Retina (tissue), 1 donor: ENCODE results near the gene SCFD2.
"Not testable (repeated sequence)": the region's sequence is repeated elsewhere in the genome, so short reads cannot be mapped to it uniquely, and the experiment has no call there.

Source experiments
- DNase-seq: peaks from one replicate; pipeline ENCODE4 v3.0.0-alpha.2; 2016

Gene SCFD2

DNA sequence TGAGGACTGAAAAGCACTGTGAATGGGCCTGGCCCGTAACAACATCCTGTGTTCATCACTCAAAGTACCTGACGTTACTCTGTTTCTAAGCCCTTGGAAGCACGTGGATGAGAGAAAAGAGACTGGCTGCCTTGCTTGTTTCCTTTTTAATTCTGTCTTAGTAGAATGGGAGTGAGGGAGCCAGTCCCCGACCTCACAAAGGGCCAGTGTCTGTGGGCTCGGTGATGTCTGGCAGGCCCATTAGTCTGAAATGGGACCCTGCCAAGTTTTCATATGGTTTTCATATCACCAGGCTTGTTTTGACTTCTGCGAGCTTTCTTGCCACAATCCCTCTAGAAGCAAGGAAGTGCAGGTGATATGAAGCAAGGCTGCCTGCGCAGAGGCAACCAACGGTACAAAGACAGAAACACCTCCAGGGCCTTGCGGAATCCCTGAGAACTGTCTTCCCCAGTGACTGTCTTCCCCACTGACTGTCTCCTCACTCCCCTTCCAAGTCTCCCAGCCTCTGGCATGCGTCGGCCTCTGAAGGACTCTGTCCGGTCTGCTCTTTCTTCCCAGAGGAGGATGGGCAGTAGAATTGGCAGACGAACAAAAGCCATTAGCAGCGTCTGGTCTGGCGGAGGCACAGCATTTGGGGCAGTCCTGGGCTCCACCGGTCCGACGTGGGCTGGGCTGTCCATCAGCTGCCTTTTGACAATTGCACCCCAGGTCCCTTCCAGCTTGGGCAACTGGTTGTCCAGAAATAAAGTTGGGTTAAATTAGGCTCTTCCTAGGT, 524.0 kb downstream of the SCFD2 start:
- DNase-seq, result no peak

DNA sequence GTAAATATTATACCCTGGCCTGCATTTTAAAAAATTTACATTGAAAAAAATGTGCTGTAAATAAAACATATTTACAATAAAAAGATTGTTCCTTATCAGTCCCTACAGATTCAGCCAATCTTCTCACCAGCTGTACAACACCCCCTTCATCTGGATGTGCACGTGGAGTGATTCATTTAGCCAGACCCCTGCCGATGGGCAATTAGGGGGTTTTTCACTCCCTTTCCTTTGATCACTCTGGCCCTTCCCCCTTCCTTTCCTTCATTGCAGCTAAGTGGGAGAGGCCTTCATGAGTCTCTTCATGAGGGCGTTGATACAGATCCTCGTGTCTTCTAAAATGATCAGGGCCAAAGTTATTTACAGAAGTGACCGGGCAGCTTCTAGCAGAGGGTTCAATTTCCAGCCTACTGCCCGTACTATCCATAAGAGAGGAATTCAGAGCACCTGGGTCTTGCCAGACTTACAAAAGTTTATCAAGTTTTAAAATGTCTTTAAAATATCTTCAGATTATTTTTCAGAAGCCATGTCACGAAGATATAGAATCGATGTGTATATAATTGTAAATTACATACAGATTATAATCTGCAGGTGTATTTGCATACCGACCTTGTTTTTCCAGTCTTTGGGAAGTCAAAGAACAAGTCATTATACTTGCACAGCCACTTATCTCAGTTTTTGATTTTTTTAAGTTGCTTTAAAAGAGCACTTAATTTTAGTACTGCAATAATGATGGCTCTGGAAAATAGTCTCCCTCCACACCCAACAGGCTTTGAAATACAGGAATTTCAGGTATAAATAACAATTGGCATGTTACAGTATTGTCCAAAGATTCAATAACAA, 525.1 kb downstream of the SCFD2 start:
- no peak for DNase-seq

DNA sequence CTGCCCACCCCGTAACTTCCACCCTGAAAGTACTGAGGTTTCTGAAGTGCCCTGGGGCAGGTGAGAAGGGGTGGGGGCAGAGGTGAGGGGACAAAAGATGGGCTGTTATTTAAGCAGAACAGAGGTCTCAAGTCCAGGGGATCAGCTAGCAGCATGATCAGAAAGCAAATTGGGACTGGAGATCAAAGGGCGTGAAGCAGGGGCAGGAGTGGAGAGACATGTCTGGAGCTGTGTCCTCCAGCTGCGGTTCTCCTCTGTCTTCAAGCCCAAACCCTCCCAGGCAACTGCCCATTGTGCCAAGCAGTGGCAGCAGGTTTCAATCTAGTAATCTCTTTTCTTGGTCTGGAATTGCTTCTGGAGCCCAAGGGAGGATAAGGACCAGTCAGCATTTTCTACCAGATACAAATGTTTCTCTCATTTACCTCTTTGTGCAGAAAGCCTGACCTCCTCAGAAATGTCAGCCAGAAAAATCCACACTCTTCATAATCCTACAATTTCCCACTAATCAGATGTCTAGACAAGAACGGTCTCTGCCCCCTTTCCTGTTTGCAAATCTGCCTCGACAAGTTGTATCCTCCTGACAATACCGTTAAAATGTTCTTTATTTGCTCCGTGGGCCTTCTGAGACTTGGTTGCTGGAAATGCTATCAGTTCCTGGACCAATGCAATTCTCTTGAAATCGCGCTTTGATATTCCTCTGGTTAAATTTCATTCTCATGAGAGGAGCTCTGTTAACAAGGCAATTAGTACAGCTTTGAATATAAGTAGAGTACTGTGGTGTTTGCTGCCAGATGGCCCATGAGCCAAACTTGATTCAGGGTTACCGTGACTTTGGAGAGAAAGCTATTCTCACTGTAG, 526.9 kb downstream of the SCFD2 start:
- DNase-seq, result no peak

DNA sequence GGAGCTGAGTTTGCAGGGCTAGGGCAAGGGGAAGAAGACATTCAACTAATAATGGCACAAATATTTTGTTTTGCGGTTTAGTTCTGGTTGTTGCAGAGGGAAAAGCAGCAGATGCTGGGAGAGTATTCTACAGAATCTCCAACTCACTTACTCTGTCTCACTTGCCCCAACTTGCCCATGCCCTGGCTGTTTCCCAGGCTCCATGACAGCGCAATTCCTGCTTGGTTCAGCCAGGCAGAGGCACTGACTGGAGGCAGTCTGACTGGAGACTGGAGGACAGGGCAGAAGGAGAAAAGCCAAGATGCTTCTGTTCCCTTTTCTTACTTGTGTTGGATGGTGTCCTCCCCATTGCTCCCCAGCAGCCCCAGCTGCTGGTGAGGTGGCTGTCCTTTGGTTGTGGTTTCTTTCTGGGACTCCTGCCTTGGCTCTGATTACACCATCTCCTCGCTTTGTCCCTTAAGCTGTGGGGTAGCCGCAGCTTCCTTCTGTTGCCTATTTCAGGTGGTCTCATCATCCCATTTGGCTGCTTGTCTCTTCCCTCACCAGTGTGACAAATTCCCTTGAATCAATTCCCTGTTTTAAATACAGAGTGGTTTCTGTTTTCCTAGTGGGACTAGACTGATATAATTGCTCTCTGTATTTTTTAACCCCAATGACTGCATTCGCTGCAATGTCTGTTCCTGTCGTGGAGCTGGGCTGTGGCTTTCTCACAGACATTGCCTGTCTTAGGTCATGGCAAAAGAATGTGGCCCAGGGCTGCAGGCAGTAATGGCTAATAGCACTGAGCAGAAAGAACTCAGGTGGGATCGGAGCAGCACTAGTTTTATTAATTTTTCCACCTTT, 527.9 kb downstream of the SCFD2 start:
- no peak for DNase-seq

DNA sequence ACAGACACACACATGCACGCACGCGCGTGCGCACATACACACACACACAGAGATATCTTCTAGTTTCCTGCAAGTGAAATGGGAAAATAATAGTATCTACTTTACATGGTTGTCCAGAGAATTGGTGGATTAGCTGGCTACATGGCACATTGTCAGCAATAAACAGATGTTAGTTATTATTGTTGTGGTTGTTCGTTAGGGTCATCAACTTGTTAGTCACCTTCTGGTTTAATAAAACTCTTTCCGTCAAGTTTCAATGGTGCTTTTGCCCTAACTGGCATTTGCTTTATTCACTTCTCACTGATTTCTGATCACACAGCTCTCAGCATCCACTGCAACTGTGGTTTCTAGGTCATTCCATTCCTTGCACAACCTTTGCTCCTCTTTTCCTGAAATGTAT, 529.2 kb downstream of the SCFD2 start:
- DNase-seq, result no peak

DNA sequence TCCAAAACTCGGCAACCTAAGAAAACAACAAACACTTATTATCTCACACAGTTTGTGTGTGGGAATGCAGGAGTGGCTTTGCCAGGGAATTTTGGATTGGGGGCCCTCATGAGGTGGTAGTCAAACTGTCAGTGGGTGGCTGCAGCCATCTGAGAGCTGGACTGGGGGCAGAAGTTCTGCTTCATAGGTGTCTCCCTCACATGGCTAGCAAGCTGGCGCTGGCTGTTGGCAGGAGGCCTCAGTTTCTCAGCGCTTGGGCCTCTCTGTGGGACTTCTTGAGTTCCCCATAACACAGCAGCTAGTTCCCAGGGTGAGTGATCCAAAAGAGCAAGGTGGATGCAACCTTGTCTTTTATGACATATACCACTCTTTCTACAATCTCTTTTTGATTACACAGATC, 529.7 kb downstream of the SCFD2 start:
- DNase-seq, result no peak

DNA sequence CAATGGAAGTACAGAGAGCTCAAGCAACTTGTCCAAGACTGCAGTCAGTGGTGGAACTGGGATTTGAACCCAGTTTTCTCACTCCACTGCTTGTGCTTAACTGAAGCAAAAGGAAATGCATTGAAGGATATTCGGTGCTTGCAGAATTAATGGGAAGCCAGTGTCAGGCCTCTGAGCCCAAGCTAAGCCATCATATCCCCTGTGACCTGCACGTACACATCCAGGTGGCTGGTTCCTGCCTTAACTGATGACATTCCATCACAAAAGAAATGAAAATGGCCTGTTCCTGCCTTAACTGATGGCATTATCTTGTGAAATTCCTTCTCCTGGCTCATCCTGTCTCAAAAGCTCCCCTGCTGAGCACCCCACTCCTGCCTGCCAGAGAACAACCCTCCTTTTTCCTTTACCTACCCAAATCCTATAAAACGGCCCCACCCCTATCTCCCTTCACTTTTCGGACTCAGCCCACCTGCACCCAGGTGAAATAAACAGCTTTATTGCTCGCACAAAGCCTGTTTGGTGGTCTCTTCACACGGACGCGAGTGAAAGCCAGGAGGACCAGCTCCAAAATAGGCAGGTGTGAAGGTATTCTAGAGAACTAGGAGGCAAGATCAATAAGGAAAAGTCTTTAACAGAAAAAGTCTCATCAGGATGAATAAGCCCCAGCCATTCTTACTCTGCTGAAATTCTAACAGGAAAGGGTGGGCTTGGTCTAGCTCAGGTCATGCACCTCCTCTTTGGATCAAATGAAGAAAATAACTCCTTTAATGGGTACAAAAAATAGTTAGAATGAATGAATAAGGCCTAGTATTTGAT, 531.0 kb downstream of the SCFD2 start:
- not testable (repeated sequence) for DNase-seq

DNA sequence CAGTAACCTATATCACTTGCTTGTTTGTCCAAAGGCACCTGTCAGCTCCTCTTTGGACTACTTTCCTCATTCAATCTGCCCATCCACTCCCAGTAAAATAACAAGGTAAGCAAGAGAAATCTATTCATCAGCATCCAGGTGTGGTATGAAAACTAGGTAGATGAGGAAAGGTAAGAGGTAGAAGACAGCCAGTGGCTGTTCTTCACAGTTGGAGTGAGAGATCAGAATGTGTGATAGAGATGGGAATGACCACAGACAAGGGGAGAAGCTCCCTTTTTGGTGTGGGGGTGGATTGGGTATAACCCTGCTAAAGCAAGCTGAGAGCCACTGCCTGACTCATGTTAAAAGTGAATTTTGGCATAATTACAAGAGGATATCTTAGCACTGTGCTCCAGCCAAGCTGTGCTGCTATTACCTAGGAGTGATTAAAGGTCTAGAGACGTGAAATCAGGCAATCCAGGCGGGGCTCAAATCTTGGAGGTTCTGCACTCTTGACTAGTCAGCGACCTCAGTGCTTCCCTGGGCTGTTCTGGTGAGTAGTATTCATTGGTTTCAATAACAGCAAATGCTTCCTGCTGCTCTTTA, 531.8 kb downstream of the SCFD2 start:
- DNase-seq, result no peak

DNA sequence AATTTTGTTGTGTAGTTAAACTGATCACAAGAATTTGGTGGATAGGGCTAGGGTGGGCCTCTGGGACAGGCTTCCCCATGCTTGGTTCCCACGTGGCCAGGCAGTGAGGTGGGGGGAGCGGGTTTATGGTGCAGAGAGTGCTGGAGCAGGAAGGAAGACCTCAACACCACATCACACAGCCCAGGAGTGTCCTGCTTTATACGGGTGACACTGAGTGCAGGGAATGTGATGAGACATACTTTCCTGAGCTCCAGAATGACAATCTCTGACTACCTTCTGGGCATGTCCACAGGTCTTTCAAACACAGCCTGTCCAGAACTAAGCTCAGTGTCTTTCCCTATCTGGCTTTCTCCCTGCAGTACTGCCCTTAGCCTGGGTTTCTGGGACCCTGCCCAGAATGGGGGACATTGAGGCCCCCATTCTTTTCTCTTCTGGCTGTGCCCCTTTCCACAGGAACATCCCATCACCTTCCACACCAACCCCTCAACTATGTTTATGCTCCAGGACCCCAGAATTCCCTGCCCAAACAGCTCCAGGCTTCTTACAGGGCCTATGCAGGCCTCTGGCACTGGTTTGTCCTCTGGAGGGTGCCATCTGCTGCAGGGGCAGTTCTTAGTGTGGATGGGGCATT, 540.3 kb downstream of the SCFD2 start:
- no peak for DNase-seq

DNA sequence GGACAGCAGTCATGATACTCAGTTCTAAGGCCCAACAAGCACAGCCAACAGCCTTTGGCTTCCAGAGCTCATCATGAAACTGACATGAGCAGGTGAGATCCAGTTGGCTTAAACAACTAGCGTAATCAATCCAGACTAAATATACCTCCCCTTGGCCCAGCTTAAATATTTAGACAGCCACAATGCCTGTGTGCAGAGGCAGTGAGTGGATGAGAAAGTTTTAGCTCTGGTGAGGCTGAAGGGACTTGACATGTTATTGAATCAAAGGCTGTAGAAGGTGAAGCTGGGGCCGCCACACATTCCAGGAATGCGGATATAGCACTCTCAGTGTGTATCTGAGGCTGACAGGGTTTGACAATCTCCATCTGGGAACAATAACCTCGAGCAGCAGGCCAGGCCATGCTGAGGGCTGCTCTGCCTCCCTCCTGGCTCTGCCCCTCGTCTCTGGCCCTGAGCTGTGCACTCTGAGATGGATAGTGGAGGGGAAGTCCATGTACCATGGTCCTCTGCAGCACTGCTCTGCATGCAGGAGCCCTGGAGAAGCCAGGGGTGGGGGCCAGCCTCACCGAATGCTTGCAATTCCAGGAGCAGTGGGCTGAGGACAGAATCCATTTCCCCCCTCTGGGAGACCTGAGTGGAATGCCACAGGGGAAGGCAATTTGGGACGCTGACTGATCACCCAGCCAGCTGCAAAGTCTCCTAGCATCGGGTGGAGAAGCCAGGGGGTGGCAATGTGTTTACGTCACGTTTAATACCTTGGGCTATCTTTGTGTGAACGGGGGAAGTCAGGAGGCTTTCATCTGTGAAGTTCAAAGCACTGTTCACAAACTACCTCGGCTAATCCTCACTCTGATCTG, 541.0 kb downstream of the SCFD2 start:
- peak; percentile 90 for DNase-seq

DNA sequence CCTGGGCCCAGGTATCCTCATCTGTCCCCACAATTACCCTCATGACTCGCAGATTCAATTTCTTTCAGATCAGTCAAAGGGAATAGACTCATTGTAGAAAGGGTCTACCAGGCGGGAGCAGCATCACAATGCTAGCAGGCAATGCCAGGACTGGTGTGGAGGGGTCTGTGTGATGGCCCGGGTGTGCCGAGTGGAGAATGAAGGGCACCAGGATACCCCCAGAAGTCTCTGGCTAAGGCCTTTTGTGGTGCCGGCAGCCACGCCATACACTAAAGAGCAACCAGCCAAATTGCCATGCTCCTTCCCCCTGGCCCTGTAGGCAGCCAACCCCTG, 541.6 kb downstream of the SCFD2 start:
- no peak for DNase-seq

DNA sequence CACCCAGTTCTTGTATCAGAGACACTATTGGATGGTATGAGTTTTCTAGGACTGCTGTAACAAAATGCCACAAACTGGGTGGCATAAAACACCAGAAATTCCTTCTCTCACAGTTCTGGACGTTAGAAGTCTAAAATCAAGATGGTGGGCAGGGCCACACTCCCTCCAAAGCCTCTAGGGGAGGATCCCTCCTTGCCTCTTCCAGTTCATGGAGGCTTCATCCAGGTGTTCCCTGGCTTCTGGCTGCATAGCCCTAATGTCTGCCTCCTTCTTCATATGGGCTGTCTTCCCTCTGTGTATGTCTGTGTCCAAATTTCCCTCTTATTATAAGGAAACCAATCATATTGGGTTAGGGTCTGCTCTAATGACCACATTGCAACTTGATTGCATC, 542.2 kb downstream of the SCFD2 start:
- no peak for DNase-seq
